Tibial nerve (tissue), 3 donors: Measurements from ENCODE around the gene TYMS.

ENCODE experiments used
- CTCF ChIP-seq, 5 experiments: fragments of 200-600 bp in 3 of 5; fragments of 450-650 bp in 2 of 5; sonication (generic) in 3 of 5; IDR thresholded peaks; one replicate each; pipeline ENCODE4 v1.5.1; 2016 to 2019; ENCODE audit warnings: antibody characterized with exemption in 5 of 5, mild to moderate bottlenecking in 3 of 5, moderate library complexity in 2 of 5
- POLR2A ChIP-seq, 2 donors: fragments of 450-650 bp; IDR thresholded peaks; one replicate each; pipeline ENCODE4 v1.6.1; 2017; ENCODE audit warnings: antibody characterized with exemption in 2 of 2, mild to moderate bottlenecking in 2 of 2, moderate library complexity in 2 of 2

- no peak for TF ChIP-seq CTCF (IDR thresholded peaks at IDR 0.05)
- no peak for TF ChIP-seq POLR2A (IDR thresholded peaks at IDR 0.05)
These were observed 35.2 kb upstream of the TYMS start for GRCh38 chr18:622289-622688.
